GM12891 (cell line): ENCODE measurements around the gene VWA3B.

ENCODE experiments used
- POLR2A ChIP-seq: IDR thresholded peaks from 2 replicates; pipeline ENCODE4 v1.6.1; 2011; ENCODE audit warnings: low read depth, low read length, control low read depth
- POLR2AphosphoS5 ChIP-seq: IDR thresholded peaks from 2 replicates; pipeline ENCODE4 v1.6.1; 2011; ENCODE audit warnings: low read depth, low read length, control low read depth
- SPI1 ChIP-seq: IDR thresholded peaks from 2 replicates; pipeline ENCODE4 v1.6.1; 2011; ENCODE audit warnings: low read depth, low read length, control low read depth
- TAF1 ChIP-seq: IDR thresholded peaks from 2 replicates; pipeline ENCODE4 v1.6.1; 2011; ENCODE audit warnings: low read depth, low read length, control low read depth

GRCh38 chr2:98067160-98067559 lies 19.8 kb upstream of the VWA3B start:
- TF ChIP-seq POLR2A (no peak), POLR2AphosphoS5 (no peak), TAF1 (no peak), SPI1 (no peak)
